ENCODE data around the gene UTP3.

DNA sequence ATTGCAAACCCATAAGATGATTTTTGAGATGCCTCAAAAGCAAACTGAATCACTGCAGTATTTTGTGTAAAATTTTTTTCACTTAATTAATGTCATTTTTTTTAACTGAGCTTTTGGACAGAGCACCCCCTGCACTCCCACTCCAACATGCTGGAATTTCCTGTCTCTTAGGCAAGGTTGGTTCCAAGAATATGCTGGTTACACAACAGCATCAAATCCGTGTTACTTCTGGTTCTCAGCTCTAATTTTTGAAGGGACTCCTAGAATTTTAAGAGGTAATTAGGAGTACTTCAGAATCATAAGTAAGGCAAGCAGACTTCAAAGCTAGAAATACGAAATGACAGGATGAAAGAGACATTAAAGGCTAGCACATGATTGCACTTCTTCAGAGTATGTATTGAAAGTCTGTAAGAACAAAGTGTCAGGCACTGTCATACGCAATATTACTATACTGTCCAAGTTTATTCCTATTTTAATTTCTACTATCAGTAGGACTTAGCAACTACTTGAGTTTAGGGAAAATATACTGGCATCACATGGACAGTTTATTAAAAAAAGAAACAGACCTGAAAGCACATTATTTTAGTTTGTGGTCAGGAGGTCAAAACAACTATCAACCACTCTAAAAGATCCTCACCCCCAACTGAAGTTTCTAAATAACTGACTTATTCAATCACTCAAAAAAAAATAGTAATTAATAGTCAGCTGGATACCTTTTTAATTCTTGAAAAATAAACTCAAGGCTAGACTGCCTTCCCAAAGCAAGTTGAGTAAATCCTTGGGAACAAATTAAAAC is 20.4 kb upstream of the UTP3 start:
- TF ChIP-seq RAD21 (IDR thresholded peaks at IDR 0.05; ENCODE audit: low read depth) (no peak), EP300 (IDR thresholded peaks at IDR 0.05; ENCODE audit: borderline replicate concordance) (no peak)

All from Ishikawa (cell line).